ENCODE measurements around the gene ATP2B2.

Gene ATP2B2

DNA sequence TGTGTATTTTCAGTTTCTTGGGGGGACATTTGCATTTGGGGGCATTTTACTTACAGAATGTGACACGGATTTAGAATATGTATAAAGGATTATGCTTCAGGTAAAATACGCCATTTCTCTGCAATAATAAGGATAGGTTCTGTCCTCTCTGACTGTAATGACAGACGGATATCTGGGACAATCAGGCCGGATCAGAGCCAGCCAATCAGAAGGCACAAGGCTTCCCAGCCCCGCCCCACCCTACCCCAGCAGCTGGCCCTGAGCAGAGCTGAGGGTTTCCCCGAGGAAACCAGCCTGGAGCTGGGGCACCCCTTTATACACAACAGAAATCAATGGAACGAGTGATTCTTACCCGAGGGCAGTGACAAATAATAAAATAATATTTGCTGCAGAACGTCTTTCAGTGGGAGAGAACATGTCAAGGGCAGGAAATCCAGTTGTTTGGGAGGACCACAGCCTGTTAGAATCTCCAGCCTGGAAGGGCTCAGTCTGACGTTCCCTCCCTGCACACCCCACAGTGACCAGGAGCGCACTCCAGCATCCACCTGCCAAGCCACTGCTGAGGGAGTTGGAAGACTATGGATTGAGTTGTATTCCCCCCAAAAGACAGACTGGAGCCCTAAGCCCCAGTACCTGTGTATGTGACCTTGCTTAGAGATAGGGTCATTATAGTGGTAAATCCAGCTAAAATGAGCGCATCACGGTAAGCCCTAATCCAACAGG lies 154.2 kb downstream of the ATP2B2 start (continued):
- TF ChIP-seq KLF9 (tag by site-specific recombination; IDR thresholded peaks at IDR 0.05; ENCODE audit: low read depth) (no peak), ZNF501 (tag by site-specific recombination; IDR thresholded peaks at IDR 0.05) (no peak), ZNF2 (tag by site-specific recombination; IDR thresholded peaks at IDR 0.05) (no peak), ZNF624 (tag by site-specific recombination; IDR thresholded peaks at IDR 0.05) (no peak), ZNF324 (tag by site-specific recombination; IDR thresholded peaks at IDR 0.05) (no peak), ZNF660 (tag by site-specific recombination; IDR thresholded peaks at IDR 0.05) (no peak), ZNF404 (tag by site-specific recombination; IDR thresholded peaks at IDR 0.05) (no peak)
- TF ChIP-seq, protein P1, sequence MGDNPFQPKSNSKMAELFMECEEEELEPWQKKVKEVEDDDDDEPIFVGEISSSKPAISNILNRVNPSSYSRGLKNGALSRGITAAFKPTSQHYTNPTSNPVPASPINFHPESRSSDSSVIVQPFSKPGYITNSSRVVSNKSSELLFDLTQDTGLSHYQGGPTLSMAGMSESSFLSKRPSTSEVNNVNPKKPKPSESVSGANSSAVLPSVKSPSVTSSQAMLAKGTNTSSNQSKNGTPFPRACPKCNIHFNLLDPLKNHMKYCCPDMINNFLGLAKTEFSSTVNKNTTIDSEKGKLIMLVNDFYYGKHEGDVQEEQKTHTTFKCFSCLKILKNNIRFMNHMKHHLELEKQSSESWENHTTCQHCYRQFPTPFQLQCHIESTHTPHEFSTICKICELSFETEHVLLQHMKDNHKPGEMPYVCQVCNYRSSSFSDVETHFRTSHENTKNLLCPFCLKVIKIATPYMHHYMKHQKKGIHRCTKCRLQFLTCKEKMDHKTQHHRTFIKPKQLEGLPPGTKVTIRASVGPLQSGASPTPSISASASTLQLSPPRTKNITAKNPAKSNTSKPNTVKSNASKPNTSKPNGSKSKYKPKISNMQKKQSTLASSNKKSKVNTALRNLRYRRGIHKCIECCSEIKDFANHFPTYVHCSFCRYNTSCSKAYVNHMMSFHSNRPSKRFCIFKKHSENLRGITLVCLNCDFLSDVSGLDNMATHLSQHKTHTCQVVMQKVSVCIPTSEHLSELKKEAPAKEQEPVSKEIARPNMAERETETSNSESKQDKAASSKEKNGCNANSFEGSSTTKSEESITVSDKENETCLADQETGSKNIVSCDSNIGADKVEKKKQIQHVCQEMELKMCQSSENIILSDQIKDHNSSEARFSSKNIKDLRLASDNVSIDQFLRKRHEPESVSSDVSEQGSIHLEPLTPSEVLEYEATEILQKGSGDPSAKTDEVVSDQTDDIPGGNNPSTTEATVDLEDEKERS (tag by site-specific recombination; IDR thresholded peaks at IDR 0.05) = no peak
- TF ChIP-seq, protein P2, sequence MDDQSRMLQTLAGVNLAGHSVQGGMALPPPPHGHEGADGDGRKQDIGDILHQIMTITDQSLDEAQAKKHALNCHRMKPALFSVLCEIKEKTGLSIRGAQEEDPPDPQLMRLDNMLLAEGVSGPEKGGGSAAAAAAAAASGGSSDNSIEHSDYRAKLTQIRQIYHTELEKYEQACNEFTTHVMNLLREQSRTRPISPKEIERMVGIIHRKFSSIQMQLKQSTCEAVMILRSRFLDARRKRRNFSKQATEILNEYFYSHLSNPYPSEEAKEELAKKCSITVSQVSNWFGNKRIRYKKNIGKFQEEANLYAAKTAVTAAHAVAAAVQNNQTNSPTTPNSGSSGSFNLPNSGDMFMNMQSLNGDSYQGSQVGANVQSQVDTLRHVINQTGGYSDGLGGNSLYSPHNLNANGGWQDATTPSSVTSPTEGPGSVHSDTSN (CRISPR knock-in tag; IDR thresholded peaks at IDR 0.05) = no peak

DNA sequence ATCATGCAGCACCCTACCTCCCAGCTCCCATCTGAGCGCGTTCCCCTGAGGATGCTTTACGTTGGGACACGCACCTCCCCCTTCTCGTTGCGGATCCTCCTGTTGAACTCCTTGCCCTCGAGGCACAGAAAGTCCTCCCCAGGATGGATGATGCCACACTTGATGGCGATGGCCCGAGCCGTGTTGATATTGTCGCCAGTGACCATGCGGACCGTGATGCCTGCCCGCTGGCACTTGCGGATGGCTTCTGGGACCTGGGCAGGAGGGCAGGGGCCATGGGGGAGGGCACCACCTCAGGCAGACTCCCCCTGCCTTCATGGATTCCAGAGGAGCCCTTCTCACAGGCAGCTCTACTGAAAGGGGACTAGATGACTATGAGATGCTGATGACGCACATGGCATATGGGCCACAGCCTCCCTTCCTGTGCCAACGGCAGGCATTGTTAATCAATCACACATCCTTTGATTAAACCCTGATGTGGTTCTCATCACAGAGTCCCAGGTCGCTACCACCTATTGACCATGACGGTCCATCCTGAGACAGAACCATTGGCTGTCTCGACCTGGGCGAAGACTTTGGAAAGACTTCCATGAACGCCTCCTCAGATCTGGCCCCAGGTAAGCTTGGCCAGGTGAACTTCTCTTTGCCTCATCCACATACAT lies 154.9 kb downstream of the ATP2B2 start:
- ChIA-PET POLR2A (no interaction called here), CTCF (interaction anchor here (2.8 kb wide), 1 partner anchor 388 kb away, joined by 9 read pairs; no protein-coding TSS in a partner anchor)
- no peaks in the 10 kb centered on the region for H3K36me3 ChIP-seq (ENCODE audit: control insufficient read depth in 2 of 2, insufficient read depth in 1 of 2, low read length in 2 of 2)
- no peak overlapping the region for H3K4me3 ChIP-seq (ENCODE audit: low read depth, low read length)
- H3K27ac ChIP-seq (ENCODE audit: extremely low read depth, low read depth, low read length) = no peak overlapping the region
- H3K9me3 ChIP-seq (ENCODE audit: control insufficient read depth, insufficient read depth, low read depth, low read length) = no peaks in the 10 kb centered on the region
- H3K4me1 ChIP-seq (ENCODE audit: control insufficient read depth, insufficient read depth, low read length) = no peaks in the 10 kb centered on the region
- TF ChIP-seq ZBTB17 (tag by site-specific recombination; IDR thresholded peaks at IDR 0.05) = peak; percentile 77
- no peak for TF ChIP-seq ZNF239 (tag by site-specific recombination; IDR thresholded peaks at IDR 0.05)

DNA sequence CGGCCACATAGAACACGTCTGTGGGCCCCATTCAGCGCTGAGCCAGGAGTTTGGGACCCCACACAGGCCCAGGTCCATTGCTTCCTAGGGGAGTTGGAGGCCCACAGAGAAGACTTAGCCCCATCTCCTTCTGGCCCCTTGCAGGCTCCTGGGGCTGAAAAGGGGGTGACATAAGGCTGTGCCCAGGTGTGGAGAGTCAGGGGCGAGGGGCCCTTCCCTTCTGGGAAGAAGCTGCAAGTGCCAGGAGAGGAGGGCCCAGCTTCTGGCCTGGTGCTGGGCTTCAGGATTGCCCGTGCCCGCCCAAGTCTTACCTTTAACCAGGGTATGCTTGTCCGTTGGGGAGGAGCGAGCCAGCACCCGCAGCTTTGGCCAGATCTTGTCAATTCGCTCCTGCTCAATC lies 155.6 kb downstream of the ATP2B2 start:
- TF ChIP-seq, protein P3, sequence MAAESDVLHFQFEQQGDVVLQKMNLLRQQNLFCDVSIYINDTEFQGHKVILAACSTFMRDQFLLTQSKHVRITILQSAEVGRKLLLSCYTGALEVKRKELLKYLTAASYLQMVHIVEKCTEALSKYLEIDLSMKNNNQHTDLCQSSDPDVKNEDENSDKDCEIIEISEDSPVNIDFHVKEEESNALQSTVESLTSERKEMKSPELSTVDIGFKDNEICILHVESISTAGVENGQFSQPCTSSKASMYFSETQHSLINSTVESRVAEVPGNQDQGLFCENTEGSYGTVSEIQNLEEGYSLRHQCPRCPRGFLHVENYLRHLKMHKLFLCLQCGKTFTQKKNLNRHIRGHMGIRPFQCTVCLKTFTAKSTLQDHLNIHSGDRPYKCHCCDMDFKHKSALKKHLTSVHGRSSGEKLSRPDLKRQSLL (tag by site-specific recombination; IDR thresholded peaks at IDR 0.05) = no peak
- TF ChIP-seq ZNF324 (tag by site-specific recombination; IDR thresholded peaks at IDR 0.05) (no peak), ZNF391 (tag by site-specific recombination; IDR thresholded peaks at IDR 0.05; ENCODE audit: borderline replicate concordance, low read depth) (no peak), SP7 (tag by site-specific recombination; IDR thresholded peaks at IDR 0.05) (no peak), ZNF354C (tag by site-specific recombination; IDR thresholded peaks at IDR 0.05; ENCODE audit: borderline replicate concordance, low read depth) (no peak), ZFP69B (tag by site-specific recombination; IDR thresholded peaks at IDR 0.05) (0 out of 2 replicates have a peak, but pooled peaks have one; percentile 18)
- H3K36me3 ChIP-seq (ENCODE audit: control insufficient read depth in 2 of 2, insufficient read depth in 1 of 2, low read length in 2 of 2) = no peaks in the 10 kb centered on the region
- H3K27ac ChIP-seq (ENCODE audit: extremely low read depth, low read depth, low read length) = no peak overlapping the region
- POLR2A ChIA-PET = no interaction called here
- no peaks in the 10 kb centered on the region for H3K4me1 ChIP-seq (ENCODE audit: control insufficient read depth, insufficient read depth, low read length)
- no peak overlapping the region for H3K4me3 ChIP-seq (ENCODE audit: low read depth, low read length)
- H3K9me3 ChIP-seq (ENCODE audit: control insufficient read depth, insufficient read depth, low read depth, low read length) = no peaks in the 10 kb centered on the region
- CTCF ChIA-PET = interaction anchor here (2.8 kb wide), 1 partner anchor 389 kb away, joined by 9 read pairs; no protein-coding TSS in a partner anchor
